KMS-11 (cell line): ENCODE measurements around the gene HLA-DQB1.

Source experiments
- H2AFZ ChIP-seq: fragments of 200-600 bp; sonication (generic); 2 replicates; pipeline ENCODE4 v1.6.1; 2016; ENCODE audit warnings: antibody characterized with exemption, mixed run types, low read depth
- H3K27ac ChIP-seq: fragments of 200-600 bp; sonication (generic); 2 replicates; pipeline ENCODE4 v1.6.1; 2016; ENCODE audit warnings: mild to moderate bottlenecking, mixed run types
- H3K27me3 ChIP-seq: fragments of 200-600 bp; sonication (generic); 2 replicates; pipeline ENCODE4 v1.6.1; 2017; ENCODE audit warnings: mild to moderate bottlenecking, low read depth, mixed run types, moderate library complexity; ENCODE audit not compliant: insufficient read depth
- H3K36me3 ChIP-seq: fragments of 200-600 bp; sonication (generic); 2 replicates; pipeline ENCODE4 v1.6.1; 2017; ENCODE audit warnings: mild to moderate bottlenecking, mixed run types; ENCODE audit not compliant: insufficient read depth
- H3K4me1 ChIP-seq: fragments of 200-600 bp; sonication (generic); 2 replicates; pipeline ENCODE4 v1.6.1; 2016; ENCODE audit warnings: mild to moderate bottlenecking, low read depth, mixed run types; ENCODE audit not compliant: poor library complexity, severe bottlenecking
- H3K4me2 ChIP-seq: fragments of 200-600 bp; sonication (generic); 2 replicates; pipeline ENCODE4 v1.7.0; 2016; ENCODE audit warnings: mild to moderate bottlenecking, mixed run types
- H3K4me3 ChIP-seq: fragments of 200-600 bp; sonication (generic); IDR thresholded peaks from 2 replicates; pipeline ENCODE4 v1.6.1; 2017; ENCODE audit warnings: low read depth, low read length, mixed read lengths; ENCODE audit not compliant: insufficient read depth
- H3K79me2 ChIP-seq: fragments of 200-600 bp; sonication (generic); 2 replicates; pipeline ENCODE4 v1.6.1; 2016; ENCODE audit warnings: low read depth, mixed run types; ENCODE audit not compliant: insufficient read depth
- H3K9ac ChIP-seq: fragments of 200-600 bp; sonication (generic); 2 replicates; pipeline ENCODE4 v1.6.1; 2016; ENCODE audit warnings: mild to moderate bottlenecking, mixed run types
- H4K20me1 ChIP-seq: fragments of 200-600 bp; sonication (generic); 2 replicates; pipeline ENCODE4 v1.6.1; 2016; ENCODE audit warnings: mild to moderate bottlenecking, mixed run types; ENCODE audit not compliant: insufficient read depth
- TF ChIP-seq, protein P1 (sequence below): fragments of 200-600 bp; sonication (generic); conservative IDR thresholded peaks from 2 replicates; pipeline ENCODE4 v1.6.1; 2017; ENCODE audit warnings: low read depth, mild to moderate bottlenecking, antibody characterized with exemption, low read length, moderate library complexity, mixed read lengths

The HLA-DQB1 gene

GRCh38 chr6:32639440-32640394 lies 26.7 kb downstream of the HLA-DQB1 start:
- no peaks in the 10 kb centered on the region for H3K79me2 ChIP-seq
- H3K27ac ChIP-seq, result no peak overlapping the region
- no peak overlapping the region for H3K4me3 ChIP-seq
- no peak overlapping the region for H3K9ac ChIP-seq
- H3K4me1 ChIP-seq, result peaks cover 8% of the 10 kb centered on the region
- H3K36me3 ChIP-seq, result no peaks in the 10 kb centered on the region
- H3K4me2 ChIP-seq, result no peak overlapping the region
- TF ChIP-seq, protein P1, sequence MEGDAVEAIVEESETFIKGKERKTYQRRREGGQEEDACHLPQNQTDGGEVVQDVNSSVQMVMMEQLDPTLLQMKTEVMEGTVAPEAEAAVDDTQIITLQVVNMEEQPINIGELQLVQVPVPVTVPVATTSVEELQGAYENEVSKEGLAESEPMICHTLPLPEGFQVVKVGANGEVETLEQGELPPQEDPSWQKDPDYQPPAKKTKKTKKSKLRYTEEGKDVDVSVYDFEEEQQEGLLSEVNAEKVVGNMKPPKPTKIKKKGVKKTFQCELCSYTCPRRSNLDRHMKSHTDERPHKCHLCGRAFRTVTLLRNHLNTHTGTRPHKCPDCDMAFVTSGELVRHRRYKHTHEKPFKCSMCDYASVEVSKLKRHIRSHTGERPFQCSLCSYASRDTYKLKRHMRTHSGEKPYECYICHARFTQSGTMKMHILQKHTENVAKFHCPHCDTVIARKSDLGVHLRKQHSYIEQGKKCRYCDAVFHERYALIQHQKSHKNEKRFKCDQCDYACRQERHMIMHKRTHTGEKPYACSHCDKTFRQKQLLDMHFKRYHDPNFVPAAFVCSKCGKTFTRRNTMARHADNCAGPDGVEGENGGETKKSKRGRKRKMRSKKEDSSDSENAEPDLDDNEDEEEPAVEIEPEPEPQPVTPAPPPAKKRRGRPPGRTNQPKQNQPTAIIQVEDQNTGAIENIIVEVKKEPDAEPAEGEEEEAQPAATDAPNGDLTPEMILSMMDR, result no peak
- H4K20me1 ChIP-seq, result no peaks in the 10 kb centered on the region
- no peak overlapping the region for H2AFZ ChIP-seq
- H3K27me3 ChIP-seq, result no peaks in the 10 kb centered on the region

GRCh38 chr6:32638532-32639219 lies 27.8 kb downstream of the HLA-DQB1 start:
- no peak overlapping the region for H3K4me2 ChIP-seq
- no peaks in the 10 kb centered on the region for H3K79me2 ChIP-seq
- H2AFZ ChIP-seq, result no peak overlapping the region
- H3K4me3 ChIP-seq, result no peak overlapping the region
- H3K27me3 ChIP-seq, result no peaks in the 10 kb centered on the region
- peaks cover 14% of the 10 kb centered on the region for H3K4me1 ChIP-seq
- TF ChIP-seq, protein P1, result no peak
- H3K9ac ChIP-seq, result no peak overlapping the region
- no peaks in the 10 kb centered on the region for H3K36me3 ChIP-seq
- H3K27ac ChIP-seq, result no peak overlapping the region
- H4K20me1 ChIP-seq, result no peaks in the 10 kb centered on the region

GRCh38 chr6:32637883-32638282 lies 28.6 kb downstream of the HLA-DQB1 start:
- H3K27me3 ChIP-seq, result no peaks in the 10 kb centered on the region
- TF ChIP-seq, protein P1, result no peak
- no peaks in the 10 kb centered on the region for H3K79me2 ChIP-seq
- no peak overlapping the region for H3K27ac ChIP-seq
- peaks cover 14% of the 10 kb centered on the region for H3K4me1 ChIP-seq
- no peak overlapping the region for H3K4me2 ChIP-seq
- no peak overlapping the region for H3K9ac ChIP-seq
- H2AFZ ChIP-seq, result no peak overlapping the region
- H4K20me1 ChIP-seq, result no peaks in the 10 kb centered on the region
- H3K36me3 ChIP-seq, result no peaks in the 10 kb centered on the region
- no peak overlapping the region for H3K4me3 ChIP-seq

- Histone ChIP-seq H3K27me3 (no peaks in the 10 kb centered on the region), H3K9ac (no peak within 1 kb of the TSS), H3K27ac (no peak within 1 kb of the TSS), H4K20me1 (no peaks in the 10 kb centered on the region), H3K79me2 (no peaks in the 10 kb centered on the region), H3K4me3 (no peak within 1 kb of the TSS), H3K36me3 (no peaks in the 10 kb centered on the region), H3K4me2 (no peak within 1 kb of the TSS), H3K4me1 (peaks cover 14% of the 10 kb centered on the region), H2AFZ (no peak within 1 kb of the TSS)
- TF ChIP-seq, protein P1, result no peak
These were observed 29.1 kb downstream of the HLA-DQB1 start, which contains the start of gene HLA-DQA1 for GRCh38 chr6:32637219-32637880. Gene HLA-DQA1 (plus strand): TSS chr6:32637406. CDS start chr6:32637459, 53 bp downstream.
